ENCODE data around the gene TNS1. TPM values are rescaled to one million over a fixed set of nuclear protein-coding genes. Genes with fewer than 3 reads are reported as not detected.
A peak's percentile ranks its signal among the peaks of the same experiment; 100 is the strongest.

TNS1 gene
- total RNA-seq, 1 donor from 2014 or later: 449 TPM

GRCh38 chr2:218017211-218018053, 14.6 kb upstream of the TNS1 start:
- DNase-seq (ENCODE audit: low spot score): no peak

GRCh38 chr2:218016810-218017209, 14.0 kb upstream of the TNS1 start:
- DNase-seq (ENCODE audit: low spot score): no peak

- DNase-seq (ENCODE audit: low spot score): no peak
These were observed 13.1 kb upstream of the TNS1 start for GRCh38 chr2:218015586-218016521.

- DNase-seq (ENCODE audit: low spot score): no peak
These were observed 12.2 kb upstream of the TNS1 start for GRCh38 chr2:218014706-218015585.

- no peak for DNase-seq (ENCODE audit: low spot score)
These were observed 10.5 kb upstream of the TNS1 start for GRCh38 chr2:218013289-218013688.

- no peak for DNase-seq (ENCODE audit: low spot score)
These were observed 9.5 kb upstream of the TNS1 start for GRCh38 chr2:218012284-218012683.

GRCh38 chr2:218011653-218012040, 8.9 kb upstream of the TNS1 start:
- no peak for DNase-seq (ENCODE audit: low spot score)

GRCh38 chr2:218010984-218011652, 8.3 kb upstream of the TNS1 start:
- DNase-seq (ENCODE audit: low spot score): no peak

GRCh38 chr2:218010140-218010983, 7.6 kb upstream of the TNS1 start:
- peak; percentile 92 for DNase-seq (ENCODE audit: low spot score)

- DNase-seq (ENCODE audit: low spot score): no peak
These were observed 7.0 kb upstream of the TNS1 start for GRCh38 chr2:218009765-218010139.

GRCh38 chr2:218009231-218009630, 6.4 kb upstream of the TNS1 start:
- DNase-seq (ENCODE audit: low spot score): no peak

GRCh38 chr2:218008060-218009040, 5.6 kb upstream of the TNS1 start:
- no peak for DNase-seq (ENCODE audit: low spot score)

- DNase-seq (ENCODE audit: low spot score): no peak
These were observed 3.9 kb upstream of the TNS1 start for GRCh38 chr2:218006741-218007140.

- DNase-seq (ENCODE audit: low spot score): no peak
These were observed 2.7 kb upstream of the TNS1 start for GRCh38 chr2:218005486-218005885.

- DNase-seq (ENCODE audit: low spot score): no peak
These were observed 2.2 kb upstream of the TNS1 start for GRCh38 chr2:218005028-218005427.

- no peak for DNase-seq (ENCODE audit: low spot score)
These were observed 1.2 kb upstream of the TNS1 start for GRCh38 chr2:218003981-218004419.

GRCh38 chr2:218003281-218003944, 618 bp upstream of the TNS1 start:
- no peak for DNase-seq (ENCODE audit: low spot score)

Data from mesenteric fat pad (tissue), 1 donor.